GM12874 (cell line): ENCODE measurements around the gene VMP1.

Experiments used
- CTCF ChIP-seq: IDR thresholded peaks from 2 replicates; pipeline ENCODE4 v1.5.1; 2011; ENCODE audit warnings: low read depth, mild to moderate bottlenecking, control low read depth, low read length, moderate library complexity; ENCODE audit not compliant: insufficient read depth

The VMP1 gene

GRCh38 chr17:59779521-59779920, 72.1 kb downstream of the VMP1 start:
- no peak for TF ChIP-seq CTCF

GRCh38 chr17:59783221-59784047, 76.0 kb downstream of the VMP1 start:
- TF ChIP-seq CTCF = no peak

GRCh38 chr17:59785091-59785799, 77.8 kb downstream of the VMP1 start:
- no peak for TF ChIP-seq CTCF

GRCh38 chr17:59786213-59786535, 78.7 kb downstream of the VMP1 start:
- TF ChIP-seq CTCF = no peak

GRCh38 chr17:59786536-59787319, 79.3 kb downstream of the VMP1 start:
- no peak for TF ChIP-seq CTCF

GRCh38 chr17:59790910-59791309, 83.5 kb downstream of the VMP1 start:
- no peak for TF ChIP-seq CTCF

- no peak for TF ChIP-seq CTCF
These were observed 84.4 kb downstream of the VMP1 start for GRCh38 chr17:59791603-59792457.
